Measurements from ENCODE around the gene DIAPH1.

Gene DIAPH1

DNA sequence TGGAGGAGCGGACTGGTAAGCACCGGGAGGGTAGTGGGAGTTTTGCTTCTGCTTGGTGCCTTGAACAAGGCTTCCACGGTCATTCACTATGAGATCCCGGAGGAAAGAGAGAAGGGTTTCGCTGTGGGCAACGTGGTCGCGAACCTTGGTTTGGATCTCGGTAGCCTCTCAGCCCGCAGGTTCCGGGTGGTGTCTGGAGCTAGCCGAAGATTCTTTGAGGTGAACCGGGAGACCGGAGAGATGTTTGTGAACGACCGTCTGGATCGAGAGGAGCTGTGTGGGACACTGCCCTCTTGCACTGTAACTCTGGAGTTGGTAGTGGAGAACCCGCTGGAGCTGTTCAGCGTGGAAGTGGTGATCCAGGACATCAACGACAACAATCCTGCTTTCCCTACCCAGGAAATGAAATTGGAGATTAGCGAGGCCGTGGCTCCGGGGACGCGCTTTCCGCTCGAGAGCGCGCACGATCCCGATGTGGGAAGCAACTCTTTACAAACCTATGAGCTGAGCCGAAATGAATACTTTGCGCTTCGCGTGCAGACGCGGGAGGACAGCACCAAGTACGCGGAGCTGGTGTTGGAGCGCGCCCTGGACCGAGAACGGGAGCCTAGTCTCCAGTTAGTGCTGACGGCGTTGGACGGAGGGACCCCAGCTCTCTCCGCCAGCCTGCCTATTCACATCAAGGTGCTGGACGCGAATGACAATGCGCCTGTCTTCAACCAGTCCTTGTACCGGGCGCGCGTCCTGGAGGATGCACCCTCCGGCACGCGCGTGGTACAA lies 142.5 kb downstream of the DIAPH1 start:
- DNase-seq: no peak

DNA sequence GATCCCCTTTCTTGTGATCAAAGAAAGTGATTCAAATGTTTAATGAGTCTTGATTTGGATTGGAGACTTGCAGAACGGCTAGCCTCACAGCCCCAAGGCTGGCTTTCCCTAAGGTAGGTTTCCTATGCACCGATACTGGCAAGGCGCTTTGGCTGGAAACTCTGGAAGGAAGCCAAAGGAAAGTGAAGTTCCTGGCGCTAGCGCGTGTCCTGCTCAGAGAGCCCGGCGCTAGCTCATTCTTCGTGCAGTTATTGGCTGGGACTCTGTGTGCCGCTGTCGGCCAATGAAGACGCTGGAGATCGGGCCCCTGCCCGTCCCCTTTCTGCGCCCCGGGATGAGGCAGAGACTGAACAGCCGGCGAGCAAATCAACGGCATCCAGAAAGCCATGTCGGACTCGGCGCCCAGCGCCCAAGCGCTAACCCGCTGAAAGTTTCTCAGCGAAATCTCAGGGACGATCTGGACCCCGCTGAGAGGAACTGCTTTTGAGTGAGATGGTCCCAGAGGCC lies 143.1 kb downstream of the DIAPH1 start, which contains the start of gene PCDHGC3:
TSS of gene PCDHGC3 (plus strand) at position 342 of the 507 bp plus-strand sequence. CDS start at position 493, 151 bp downstream.
- DNase-seq: peak; percentile 75

DNA sequence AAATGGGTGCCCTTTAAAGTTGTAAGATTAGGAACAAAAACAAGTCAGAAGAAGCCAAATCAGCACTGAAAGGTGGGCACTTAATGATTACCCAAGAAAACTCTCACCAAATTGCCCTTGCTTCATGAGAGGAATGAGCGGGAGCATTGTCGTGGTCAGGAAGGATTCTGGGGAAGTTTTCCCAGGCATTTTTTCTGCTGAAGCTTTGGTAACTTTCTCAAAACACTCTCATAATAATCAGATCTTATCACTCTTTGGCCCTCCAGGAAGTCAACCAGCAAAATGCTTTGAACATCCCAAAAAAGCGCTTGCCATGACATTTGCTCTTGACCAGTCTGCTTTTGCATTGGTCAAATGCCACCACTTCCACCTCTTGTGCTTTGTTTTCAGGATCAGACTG lies 153.4 kb downstream of the DIAPH1 start:
- DNase-seq: no peak

All from activated CD4-positive, alpha-beta T cell treated with anti-CD3 and anti-CD28 coated beads for 48 hours (primary cell).